Colonic mucosa (tissue), 4 donors: ENCODE measurements around the gene PKMYT1. TPM values are rescaled to one million over a fixed set of nuclear protein-coding genes. Genes with fewer than 3 reads are reported as not detected.

ENCODE experiments used
- DNase-seq: peaks from one replicate; pipeline ENCODE4 v3.0.0-alpha.2; 2020
- H3K27ac ChIP-seq: fragments of 200-600 bp; one replicate; pipeline ENCODE4 v1.8.0; 2021
- H3K27me3 ChIP-seq: fragments of 200-600 bp; one replicate; pipeline ENCODE4 v1.8.0; 2021
- H3K36me3 ChIP-seq: fragments of 200-600 bp; one replicate; pipeline ENCODE4 v1.8.0; 2021
- H3K4me1 ChIP-seq: fragments of 200-600 bp; one replicate; pipeline ENCODE4 v1.8.0; 2021; ENCODE audit warnings: mild to moderate bottlenecking
- H3K4me3 ChIP-seq: fragments of 200-600 bp; one replicate; pipeline ENCODE4 v1.8.0; 2021
- H3K9ac ChIP-seq, 2 donors: one replicate each; pipeline ENCODE4 v1.7.0; 2013; ENCODE audit warnings: control low read depth in 2 of 2, low read depth in 2 of 2, low read length in 2 of 2
- H3K9me3 ChIP-seq: fragments of 200-600 bp; one replicate; pipeline ENCODE4 v1.8.0; 2021
- CTCF ChIP-seq: fragments of 200-600 bp; IDR thresholded peaks from one replicate; pipeline ENCODE4 v1.8.0; 2022; ENCODE audit warnings: antibody characterized with exemption, mild to moderate bottlenecking
- intact Hi-C: fragments of 100-400 bp; cut with DNase I; formaldehyde crosslinking; loops from one replicate; pipeline ENCODE4 v1.14.1; 2022
- total RNA-seq, 2 donors: library from RNA; stranded (reverse); fragmentation: NEBNext Ultra II Directional in 1 of 2; extraction: Animal tissue kit (Norgen Biotek cat#: 25700) in 1 of 2; gene quantifications; one replicate each; pipeline ENCODE4 v1.2.1, GENCODE V29; 2021
- donor health status: healthy.
- donor health status: DM: no; HTN: no; CAD: no.
- donor health status: DM: no; HTN: no; CAD: no.

PKMYT1 gene
- total RNA-seq, 2 donors from 2014 or later: 9.5 to 76.6 TPM

GRCh38 chr16:2924901-2925755, 55.1 kb downstream of the PKMYT1 start:
- intact Hi-C loops: no loop called here
- Histone ChIP-seq H3K27ac (no peak overlapping the region), H3K4me1 (peaks cover 3% of the 10 kb centered on the region), H3K9me3 (no peaks in the 10 kb centered on the region), H3K27me3 (no peaks in the 10 kb centered on the region), H3K9ac (no peak overlapping the region), H3K4me3 (no peak overlapping the region), H3K36me3 (no peaks in the 10 kb centered on the region)
- TF ChIP-seq CTCF: no peak
- no peak for DNase-seq

GRCh38 chr16:2923481-2923880, 56.8 kb downstream of the PKMYT1 start:
- peaks cover 3% of the 10 kb centered on the region for H3K4me1 ChIP-seq
- H3K27ac ChIP-seq: no peak overlapping the region
- DNase-seq: no peak
- intact Hi-C loops: no loop called here
- no peaks in the 10 kb centered on the region for H3K9me3 ChIP-seq
- H3K36me3 ChIP-seq: no peaks in the 10 kb centered on the region
- no peak for TF ChIP-seq CTCF
- H3K4me3 ChIP-seq: no peak overlapping the region
- H3K9ac ChIP-seq: no peak overlapping the region
- no peaks in the 10 kb centered on the region for H3K27me3 ChIP-seq

Other genes starting within 250 kb of the PKMYT1 start
- gene SRRM2, start 227.8 kb downstream of the PKMYT1 start, total RNA-seq: 100 to 1,000 TPM; 377 to 539 TPM
- gene ELOB, start 203.2 kb downstream of the PKMYT1 start, total RNA-seq: 100 to 1,000 TPM; 230 to 333 TPM
- not detected for gene PRSS33, start 192.9 kb downstream of the PKMYT1 start, total RNA-seq
- not detected for gene PRSS41, start 182.0 kb downstream of the PKMYT1 start, total RNA-seq
- gene PRSS21, start 163.2 kb downstream of the PKMYT1 start, total RNA-seq: 1 to 10 TPM; 1.1 to 2.6 TPM
- 10 to 100 TPM; 34.1 to 62.1 TPM for gene ZG16B, start 150.1 kb downstream of the PKMYT1 start, total RNA-seq
- gene PRSS22, start 122.3 kb downstream of the PKMYT1 start, total RNA-seq: 1 to 10 TPM; 6.1 to 6.7 TPM
- 10 to 100 TPM; 16.2 to 24.8 TPM for gene FLYWCH2, start 97.2 kb downstream of the PKMYT1 start, total RNA-seq
- gene FLYWCH1, start 68.5 kb downstream of the PKMYT1 start, total RNA-seq: 10 to 100 TPM; 18.5 to 28.4 TPM
- gene KREMEN2, start 16.2 kb downstream of the PKMYT1 start, total RNA-seq: 1 to 10 TPM; 1.4 to 1.5 TPM
- gene PAQR4, start 11.1 kb downstream of the PKMYT1 start, total RNA-seq: 10 to 100 TPM; 14.0 to 42.3 TPM
- gene CLDN9, start 32.5 kb upstream of the PKMYT1 start, total RNA-seq: under 1 TPM; 0.35 to 0.67 TPM
- 1 to 10 TPM in 1 of 2 donors, not detected in 1; 1.2 TPM for gene CLDN6, start 37.7 kb upstream of the PKMYT1 start, total RNA-seq
- 10 to 100 TPM; 11.6 to 27.3 TPM for gene TNFRSF12A, start 39.9 kb upstream of the PKMYT1 start, total RNA-seq
- gene HCFC1R1, start 43.5 kb upstream of the PKMYT1 start, total RNA-seq: 10 to 100 TPM; 28.7 to 30.0 TPM
- 10 to 100 TPM; 27.4 to 45.8 TPM for gene THOC6, start 43.6 kb upstream of the PKMYT1 start, total RNA-seq
- gene BICDL2, start 56.5 kb upstream of the PKMYT1 start, total RNA-seq: 10 to 100 TPM; 56.6 to 83.9 TPM
- gene MMP25, start 66.1 kb upstream of the PKMYT1 start, total RNA-seq: under 1 TPM; 0.44 to 0.88 TPM
- gene IL32, start 85.2 kb upstream of the PKMYT1 start, total RNA-seq: 100 to 1,000 TPM; 256 to 329 TPM
- under 1 TPM in 1 of 2 donors, not detected in 1; 0.86 TPM for gene ZSCAN10, start 118.8 kb upstream of the PKMYT1 start, total RNA-seq
- 10 to 100 TPM in 1 of 2 donors, 1 to 10 TPM in 1; 9.9 to 10.5 TPM for gene ZNF205, start 132.1 kb upstream of the PKMYT1 start, total RNA-seq
- gene ZNF213, start 154.6 kb upstream of the PKMYT1 start, total RNA-seq: 10 to 100 TPM; 12.4 to 20.4 TPM
- gene OR1F1, start 207.8 kb upstream of the PKMYT1 start, total RNA-seq: not detected